HG02943 (cell line): ENCODE results near the gene TMEM178B.

Source experiments
- ATAC-seq: cut with Tn5 transposase; IDR thresholded peaks from one replicate; pipeline ENCODE4 v1.9.1; 2021; ENCODE audit warnings: mild to moderate bottlenecking, low read depth, moderate library complexity; ENCODE audit not compliant: unreplicated experiment

TMEM178B gene

DNA sequence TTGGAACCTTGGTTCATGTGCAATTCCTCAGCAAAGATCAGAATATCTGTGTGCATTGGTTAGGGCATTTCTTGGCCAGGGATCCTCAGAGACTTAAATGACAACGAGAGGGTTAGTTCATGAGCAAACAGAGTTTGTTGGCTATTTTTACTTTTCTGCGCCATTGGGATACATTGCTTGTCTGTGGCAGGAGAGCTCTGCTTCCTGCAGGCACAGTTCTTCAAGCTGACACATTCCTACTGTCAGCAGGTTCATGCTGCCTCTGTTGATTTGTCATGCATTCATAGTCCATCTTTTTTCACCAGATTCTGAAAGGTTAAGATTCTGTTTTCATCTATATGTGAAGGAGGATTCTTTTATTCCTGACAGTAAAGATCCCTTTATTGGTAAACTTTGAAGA lies 139.4 kb downstream of the TMEM178B start:
- no peak for ATAC-seq

DNA sequence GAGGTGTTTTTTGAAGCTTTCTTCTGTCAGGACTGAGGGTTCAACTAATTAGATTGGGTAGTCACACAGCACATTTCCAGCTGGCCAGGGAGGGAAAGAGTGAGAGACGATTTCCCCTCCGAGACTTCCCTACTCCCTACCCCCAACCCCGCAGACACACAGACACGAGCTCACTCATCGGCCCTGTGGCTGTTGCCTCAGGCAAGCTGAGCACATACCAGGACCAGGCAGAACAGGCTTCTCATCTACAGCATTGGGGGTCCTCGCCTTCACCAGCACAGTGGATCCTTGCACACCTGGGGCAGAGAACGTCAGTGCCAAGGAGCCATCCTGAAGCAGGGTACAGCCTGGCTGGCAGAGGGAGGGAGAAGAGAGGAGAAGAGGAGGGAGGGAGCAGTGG lies 144.1 kb downstream of the TMEM178B start:
- no peak for ATAC-seq

GRCh38 chr7:141218941-141219340 lies 145.1 kb downstream of the TMEM178B start:
- ATAC-seq, result no peak

DNA sequence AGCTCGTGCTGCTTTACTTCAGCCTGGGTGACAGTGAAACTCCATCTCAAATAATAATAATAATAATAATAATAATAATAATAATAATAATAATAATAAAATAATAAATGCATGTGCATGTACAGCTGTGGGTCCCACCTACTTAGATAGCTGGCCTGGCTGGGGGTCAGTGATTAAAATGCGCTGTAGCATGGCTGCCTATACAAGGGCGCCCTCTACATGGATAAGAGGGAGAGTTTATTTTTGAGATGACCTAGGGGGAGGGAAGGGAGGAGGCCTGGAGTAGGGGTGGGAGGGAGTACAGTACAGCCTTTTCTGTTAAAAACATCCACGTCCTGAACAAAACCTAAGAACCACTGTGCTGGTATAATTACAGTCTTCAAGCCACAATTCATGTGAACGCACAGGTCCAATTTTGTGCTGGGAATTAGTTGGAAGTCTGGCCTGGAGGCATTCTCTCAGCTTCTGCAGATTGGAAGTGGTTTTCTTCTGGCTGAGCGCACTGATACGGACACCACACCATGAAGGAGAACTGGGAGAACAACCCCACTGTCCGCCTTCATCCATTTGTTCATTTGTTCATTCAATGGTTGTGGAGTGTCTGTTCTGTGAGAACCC lies 146.5 kb downstream of the TMEM178B start:
- no peak for ATAC-seq

- no peak for ATAC-seq
Measured at GRCh38 chr7:141221007-141221612, 147.2 kb downstream of the TMEM178B start.

DNA sequence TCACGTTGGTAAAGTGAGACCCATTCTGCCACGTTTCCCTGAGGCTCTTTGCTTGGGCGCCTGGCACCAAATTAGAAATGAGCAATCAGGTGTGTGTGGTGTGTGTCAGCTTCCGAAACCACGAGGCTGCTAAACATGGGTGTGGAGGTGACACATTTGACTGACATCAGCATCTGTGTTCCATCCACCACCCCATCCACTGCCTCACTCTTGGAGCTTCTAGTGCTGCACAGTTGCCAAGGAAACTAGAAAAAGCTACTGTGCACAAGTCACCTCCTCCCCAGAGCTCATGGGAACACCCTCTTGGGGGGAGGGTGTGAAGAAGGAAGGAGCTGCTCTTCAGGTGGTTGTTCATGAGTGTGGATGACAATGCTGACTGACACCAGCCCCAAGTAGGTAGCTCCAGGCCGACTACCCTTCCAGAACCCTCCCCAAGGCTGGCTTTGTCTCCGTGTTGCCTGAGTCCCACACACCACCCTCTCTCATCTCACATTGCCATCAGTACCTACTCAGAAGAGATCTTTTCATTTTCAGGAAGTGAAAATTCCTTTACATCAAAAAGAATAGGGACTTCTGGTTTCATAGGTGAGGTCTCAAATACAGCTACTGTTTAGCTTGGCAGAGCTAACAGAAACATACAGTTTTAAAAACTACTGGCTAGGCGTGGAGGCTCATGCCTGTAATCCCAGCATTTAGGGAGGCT lies 152.2 kb downstream of the TMEM178B start:
- ATAC-seq, result no peak

- ATAC-seq, result no peak
Measured at GRCh38 chr7:141227454-141227853, 153.6 kb downstream of the TMEM178B start.

GRCh38 chr7:141228482-141228881 lies 154.6 kb downstream of the TMEM178B start:
- ATAC-seq, result no peak

- ATAC-seq, result no peak
Measured at GRCh38 chr7:141231018-141231792, 157.3 kb downstream of the TMEM178B start.

DNA sequence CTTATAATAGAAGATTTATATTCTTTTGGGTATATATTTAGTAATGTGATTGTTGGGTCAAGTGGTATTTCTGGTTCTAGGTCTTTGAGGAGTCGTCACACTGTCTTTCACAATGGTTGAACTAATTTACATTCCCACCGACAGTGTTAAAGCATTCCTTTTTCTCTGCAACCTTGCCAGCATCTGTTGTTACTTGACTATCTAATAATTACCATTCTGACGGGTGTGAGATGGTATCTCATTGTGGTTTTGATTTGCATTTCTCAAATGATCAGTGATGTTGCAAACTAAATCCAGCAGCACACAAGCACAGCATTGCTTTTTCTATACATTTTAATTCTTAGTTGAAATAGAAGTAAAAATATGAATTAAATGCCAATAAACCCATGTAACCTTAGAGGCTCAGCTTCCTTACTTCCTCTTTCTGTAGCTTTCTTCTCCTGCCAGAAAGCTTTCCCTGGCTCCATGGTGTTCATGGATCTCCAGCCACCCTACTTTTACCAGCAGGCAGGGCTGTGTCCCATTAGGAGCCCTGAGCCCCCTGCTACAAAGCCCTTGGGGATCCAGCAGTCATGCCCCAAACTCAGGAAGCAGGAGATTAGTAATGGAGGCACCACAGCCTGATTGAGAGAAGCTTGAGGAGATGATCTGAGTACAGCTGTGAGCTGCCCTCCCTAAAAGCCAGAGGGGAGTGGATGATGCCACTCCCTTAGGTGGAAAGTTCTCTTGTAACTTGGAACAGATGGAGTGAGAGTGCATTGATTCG lies 158.6 kb downstream of the TMEM178B start:
- no peak for ATAC-seq

DNA sequence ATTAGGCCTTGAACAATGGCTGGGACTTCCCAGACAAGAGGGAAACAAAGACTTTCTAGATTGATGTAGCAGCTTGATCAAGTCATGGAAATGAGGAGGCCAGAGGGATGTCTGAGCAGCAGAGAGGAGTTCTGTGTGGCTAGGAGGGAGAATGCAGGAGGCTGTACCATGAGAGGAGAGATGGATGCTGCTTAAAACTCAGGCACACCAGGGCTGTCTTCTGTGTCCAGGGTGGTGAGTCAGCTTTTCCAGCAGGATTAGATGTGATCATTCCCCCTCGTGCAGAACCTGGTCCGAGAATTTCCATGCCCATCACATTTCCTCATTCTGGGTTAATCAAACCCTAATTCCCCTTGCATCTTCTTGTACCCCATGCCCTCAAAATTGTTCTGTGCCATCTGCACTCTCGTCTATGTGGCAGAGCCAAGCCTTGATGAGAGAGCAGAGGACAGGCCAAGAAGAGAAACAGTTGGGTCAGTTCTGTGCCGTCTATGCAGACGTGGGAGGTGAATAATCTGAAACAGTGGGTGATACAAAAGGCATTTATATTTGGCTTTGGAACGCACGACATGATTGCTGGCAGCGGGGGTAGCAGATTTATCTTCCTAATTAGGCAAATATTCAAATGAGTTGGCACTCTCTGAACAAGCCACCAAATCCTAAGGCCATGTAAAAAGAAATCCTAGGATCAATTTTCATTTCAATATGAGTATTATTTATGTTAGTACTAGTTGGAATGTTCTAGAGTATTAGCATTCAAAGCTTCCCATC lies 160.7 kb downstream of the TMEM178B start:
- no peak for ATAC-seq

DNA sequence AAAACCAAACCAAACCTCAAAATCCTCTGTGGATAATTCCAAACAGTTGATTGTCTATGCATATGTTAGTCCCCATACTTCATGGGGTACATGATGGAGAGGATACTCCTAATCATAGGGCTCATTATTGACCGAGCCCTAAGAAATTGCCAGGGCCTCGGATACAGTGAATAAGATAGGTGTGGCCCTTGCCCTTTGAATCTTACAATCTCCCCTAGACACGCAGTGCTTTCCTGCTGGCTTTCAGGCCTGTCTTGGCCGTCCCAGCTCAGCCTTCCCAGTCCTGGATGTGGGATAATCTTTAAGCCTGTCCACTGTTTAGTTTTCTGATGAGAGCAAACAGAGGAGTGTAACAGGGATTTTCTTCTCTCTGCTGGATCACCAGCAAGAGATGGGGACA lies 161.8 kb downstream of the TMEM178B start:
- ATAC-seq, result no peak

GRCh38 chr7:141238596-141239243 lies 164.9 kb downstream of the TMEM178B start:
- no peak for ATAC-seq

- no peak for ATAC-seq
Measured at GRCh38 chr7:141239661-141240060, 165.8 kb downstream of the TMEM178B start.

DNA sequence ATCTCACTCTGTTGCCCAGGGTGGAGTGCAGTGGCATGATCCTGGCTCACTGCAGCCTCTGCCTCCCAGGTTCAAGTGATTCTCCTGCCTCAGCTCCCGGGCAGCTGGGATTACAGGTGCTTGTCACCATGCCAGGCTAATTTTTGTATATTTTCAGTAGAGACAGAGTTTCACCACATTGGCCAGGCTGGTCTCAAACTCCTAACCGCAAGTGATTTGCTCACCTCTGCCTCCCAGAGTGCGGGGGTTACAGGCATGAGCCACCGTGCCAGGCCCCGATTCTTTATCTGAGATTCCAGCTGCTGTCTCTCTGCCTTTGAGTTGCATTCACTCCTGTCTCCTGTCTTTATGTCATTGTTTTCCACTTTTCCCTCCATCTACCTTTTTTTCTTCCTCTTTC lies 168.7 kb downstream of the TMEM178B start:
- ATAC-seq, result no peak

DNA sequence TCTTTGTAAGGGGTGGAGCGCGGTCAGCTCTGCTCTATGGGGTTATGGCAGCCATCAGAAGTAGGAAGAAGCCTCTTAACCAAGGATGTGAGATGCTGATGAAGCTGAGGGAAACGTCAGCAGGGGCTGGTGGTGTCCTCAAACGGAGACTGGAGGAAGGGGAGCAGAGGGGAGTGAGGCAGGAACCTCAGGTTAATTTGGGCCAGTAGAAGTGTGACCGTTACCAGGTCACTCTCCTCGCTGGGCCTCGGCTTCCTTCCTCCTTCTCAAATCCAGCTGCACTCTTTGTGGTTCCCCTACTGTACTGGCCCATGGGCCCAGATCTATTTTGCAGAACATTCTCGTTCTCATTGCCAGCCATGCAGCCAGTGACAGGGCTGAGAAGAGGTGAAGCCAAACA lies 169.5 kb downstream of the TMEM178B start:
- no peak for ATAC-seq

DNA sequence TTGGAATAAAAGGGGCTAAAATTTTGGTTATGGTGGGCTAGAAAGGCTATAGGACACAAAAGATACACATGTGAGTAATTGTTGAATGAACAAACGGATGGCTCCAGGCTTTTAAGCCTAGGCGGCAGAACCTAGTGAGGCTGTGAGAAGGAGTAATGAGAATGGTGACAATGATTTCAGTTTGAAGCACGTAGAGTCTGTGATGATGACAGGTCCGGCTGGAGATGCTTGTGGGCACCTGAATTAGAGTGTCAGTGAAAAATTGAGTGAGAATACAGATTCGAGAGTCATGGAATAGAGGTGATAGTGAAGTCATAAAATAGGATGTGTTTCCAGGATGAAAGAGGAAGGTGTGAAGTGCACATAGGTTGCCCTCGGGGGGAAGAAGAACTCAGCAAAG lies 170.6 kb downstream of the TMEM178B start:
- ATAC-seq, result no peak

DNA sequence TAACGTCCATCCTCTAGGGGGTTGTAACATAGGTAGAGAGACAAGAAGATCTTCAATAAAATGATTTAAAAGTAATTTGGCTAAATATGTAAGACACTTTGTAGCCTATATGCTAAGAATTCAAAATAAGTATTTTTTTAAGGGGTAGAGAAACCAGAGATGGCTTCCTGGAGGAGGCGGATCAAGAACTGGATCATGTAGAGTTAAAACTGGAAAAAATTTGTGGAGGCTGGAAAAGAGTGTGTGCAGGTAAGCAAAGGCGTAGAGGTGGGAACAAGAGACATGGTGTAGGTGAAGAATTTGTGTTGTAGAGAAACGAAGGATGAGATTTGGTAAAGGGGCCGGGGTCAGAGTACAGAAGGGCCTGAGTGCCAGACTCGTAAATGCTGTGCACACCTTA lies 172.6 kb downstream of the TMEM178B start:
- no peak for ATAC-seq

DNA sequence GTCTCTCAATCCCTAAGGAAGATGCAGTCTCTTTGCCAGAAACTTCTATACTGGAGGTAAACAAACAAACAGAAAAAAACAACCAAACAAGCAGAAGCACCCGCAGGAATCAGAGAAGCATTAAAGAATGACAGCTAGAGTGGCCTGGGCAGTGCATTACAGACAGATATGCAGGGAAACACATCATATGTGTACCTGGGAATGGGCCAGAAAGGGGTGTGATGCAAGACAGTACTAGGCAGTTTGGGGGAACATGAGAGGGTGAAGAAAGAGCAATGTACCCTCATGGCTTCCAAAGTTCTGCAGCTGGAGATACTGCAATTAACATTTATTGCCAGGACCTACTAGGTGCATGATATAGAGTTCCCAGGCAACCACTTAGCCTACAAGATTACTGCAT lies 177.3 kb downstream of the TMEM178B start:
- no peak for ATAC-seq
